H1 (cell line): ENCODE results near the gene NKAIN2. TPM values are rescaled to one million over a fixed set of nuclear protein-coding genes. Genes with fewer than 3 reads are reported as not detected.

Experiments
- CTCF ChIA-PET: fragments of 300-600 bp; sonication (Branson Sonifier 250); formaldehyde crosslinking; loops from one replicate; lab custom pipeline; 2021; ENCODE audit not compliant: partially characterized antibody; lab: Charles Lee
- POLR2A ChIA-PET: fragments of 300-600 bp; sonication (Branson Sonifier 250); formaldehyde crosslinking; loops from one replicate; lab custom pipeline; 2021; ENCODE audit warnings: inconsistent platforms; ENCODE audit not compliant: partially characterized antibody; lab: Charles Lee
- DNase-seq, 2 experiments: peaks; one replicate each; pipeline versions ENCODE4 v3.0.0 to v3.0.0-alpha.2; 2010 to 2022; ENCODE audit warnings: low spot score in 2 of 2, low read depth in 1 of 2, mixed read lengths in 1 of 2
- FAIRE-seq: peaks from 2 replicates; lab custom pipeline; 2011; peaks lifted over from hg19 to GRCh38; lab: Jason Lieb, UNC
- H2AFZ ChIP-seq: 2 replicates; pipeline ENCODE4 v1.8.1; 2012; ENCODE audit warnings: low read length, inconsistent platforms
- H2AK5ac ChIP-seq: 2 replicates; pipeline ENCODE4 v1.6.1; 2013; ENCODE audit warnings: low read depth, low read length
- H2BK120ac ChIP-seq: replicated peaks from 2 replicates; pipeline ENCODE3; 2013; ENCODE audit warnings: low read depth, low read length, inconsistent platforms
- H2BK12ac ChIP-seq: 2 replicates; pipeline ENCODE4 v1.6.1; 2013; ENCODE audit warnings: low read depth, low read length
- H2BK15ac ChIP-seq: 2 replicates; pipeline ENCODE4 v1.6.1; 2013; ENCODE audit warnings: low read length
- H2BK20ac ChIP-seq: 2 replicates; pipeline ENCODE4 v1.6.1; 2013; ENCODE audit warnings: low read length
- H2BK5ac ChIP-seq: 2 replicates; pipeline ENCODE4 v1.6.1; 2013; ENCODE audit warnings: low read depth, low read length
- H3K14ac ChIP-seq: 2 replicates; pipeline ENCODE4 v1.6.1; 2013; ENCODE audit warnings: inconsistent platforms; ENCODE audit not compliant: insufficient read length
- H3K18ac ChIP-seq: 2 replicates; pipeline ENCODE4 v1.6.1; 2013; ENCODE audit warnings: low read length; ENCODE audit errors: extremely low read depth
- H3K23ac ChIP-seq: 2 replicates; pipeline ENCODE4 v1.6.1; 2013; ENCODE audit warnings: inconsistent platforms; ENCODE audit not compliant: insufficient read length
- H3K23me2 ChIP-seq: 2 replicates; pipeline ENCODE4 v1.6.1; 2013; ENCODE audit warnings: low read depth, low read length
- H3K27ac ChIP-seq: 2 replicates; pipeline ENCODE4 v1.6.1; 2011; ENCODE audit warnings: low read depth, low read length, inconsistent platforms
- H3K27me3 ChIP-seq, 4 experiments: replicated peaks in 1 of 4; 1 replicate in 1 of 4; 2 replicates in 3 of 4; pipeline versions ENCODE4 v1.6.1 to v1.8.1; 2011 to 2013; ENCODE audit warnings: low read length in 3 of 4, mild to moderate bottlenecking in 3 of 4, inconsistent platforms in 2 of 4, mixed read lengths in 2 of 4, moderate library complexity in 1 of 4; ENCODE audit not compliant: control insufficient read depth in 3 of 4, insufficient read depth in 3 of 4; ENCODE audit errors: extremely low read depth in 1 of 4
- H3K36me3 ChIP-seq, 4 experiments: 2 replicates each; pipeline versions ENCODE4 v1.6.1 to v1.8.1; 2011 to 2013; ENCODE audit warnings: mild to moderate bottlenecking in 4 of 4, low read length in 3 of 4, moderate library complexity in 2 of 4, control low read depth in 1 of 4, inconsistent platforms in 1 of 4; ENCODE audit not compliant: insufficient read depth in 4 of 4, control insufficient read depth in 2 of 4
- H3K4ac ChIP-seq: replicated peaks from 2 replicates; pipeline ENCODE3; 2013; ENCODE audit warnings: low read length, low read depth, mixed read lengths, inconsistent platforms; ENCODE audit not compliant: insufficient read length
- H3K4me1 ChIP-seq, 4 experiments: replicated peaks in 1 of 4; 1 replicate in 1 of 4; 2 replicates in 3 of 4; pipeline versions ENCODE4 v1.6.1 to v1.8.1; 2011 to 2013; ENCODE audit warnings: low read length in 3 of 4, inconsistent platforms in 2 of 4, mixed read lengths in 1 of 4; ENCODE audit not compliant: insufficient read depth in 4 of 4, control insufficient read depth in 3 of 4
- H3K4me2 ChIP-seq, 2 experiments: 2 replicates each; pipeline versions ENCODE4 v1.6.1 to v1.8.1; 2011 to 2013; ENCODE audit warnings: low read depth in 2 of 2, low read length in 2 of 2, control low read depth in 1 of 2, inconsistent platforms in 1 of 2, mild to moderate bottlenecking in 1 of 2; ENCODE audit not compliant: insufficient read depth in 1 of 2
- H3K4me3 ChIP-seq, 4 experiments: fragments of 200-600, 300-600 bp in 1 of 4; sonication (generic), shearing (Covaris generic), sonication (Bioruptor Twin) in 1 of 4; 2 replicates each; pipeline versions ENCODE4 v1.5.1 to v1.8.1; 2011 to 2016; ENCODE audit warnings: low read length in 4 of 4, low read depth in 3 of 4, control low read depth in 2 of 4, inconsistent platforms in 2 of 4, mild to moderate bottlenecking in 2 of 4, mixed read lengths in 1 of 4, moderate library complexity in 1 of 4; ENCODE audit not compliant: insufficient read depth in 2 of 4; ENCODE audit errors: extremely low read depth in 1 of 4
- H3K56ac ChIP-seq: replicated peaks from 2 replicates; pipeline ENCODE3; 2013; ENCODE audit warnings: low read depth, mild to moderate bottlenecking, mixed read lengths, low read length, inconsistent platforms; ENCODE audit not compliant: insufficient read length
- H3K79me1 ChIP-seq: 2 replicates; pipeline ENCODE4 v1.6.1; 2013; ENCODE audit warnings: low read depth, low read length, control low read depth
- H3K79me2 ChIP-seq, 2 experiments: 2 replicates each; pipeline versions ENCODE4 v1.6.1 to v1.8.1; 2012 to 2013; ENCODE audit warnings: low read length in 2 of 2, mild to moderate bottlenecking in 2 of 2, inconsistent platforms in 1 of 2; ENCODE audit not compliant: insufficient read depth in 2 of 2, control insufficient read depth in 1 of 2
- H3K9ac ChIP-seq, 4 experiments: replicated peaks in 1 of 4; 1 replicate in 1 of 4; 2 replicates in 3 of 4; pipeline versions ENCODE4 v1.6.1 to v1.8.1; 2011 to 2013; ENCODE audit warnings: low read depth in 3 of 4, low read length in 3 of 4, control low read depth in 2 of 4, mild to moderate bottlenecking in 2 of 4, moderate library complexity in 2 of 4, inconsistent platforms in 1 of 4; ENCODE audit errors: extremely low read depth in 1 of 4
- H3K9me3 ChIP-seq, 2 experiments: 2 replicates each; pipeline versions ENCODE4 v1.6.1 to v1.8.1; 2012 to 2013; ENCODE audit warnings: mild to moderate bottlenecking in 2 of 2, moderate library complexity in 2 of 2, control low read depth in 1 of 2, inconsistent platforms in 1 of 2, low read depth in 1 of 2, low read length in 1 of 2, mixed read lengths in 1 of 2; ENCODE audit not compliant: insufficient read depth in 2 of 2
- H4K20me1 ChIP-seq, 2 experiments: replicated peaks in 1 of 2; 2 replicates each; pipeline versions ENCODE3 to v1.8.1; 2011 to 2013; ENCODE audit warnings: inconsistent platforms in 2 of 2, low read length in 2 of 2, mild to moderate bottlenecking in 1 of 2; ENCODE audit not compliant: insufficient read depth in 2 of 2, control insufficient read depth in 1 of 2
- H4K5ac ChIP-seq: 2 replicates; pipeline ENCODE4 v1.6.1; 2013; ENCODE audit warnings: low read length, low read depth, mixed read lengths, inconsistent platforms; ENCODE audit not compliant: insufficient read length
- H4K8ac ChIP-seq: 2 replicates; pipeline ENCODE4 v1.8.0; 2013; ENCODE audit warnings: mild to moderate bottlenecking, moderate library complexity, low read length, inconsistent platforms; ENCODE audit not compliant: insufficient read depth; ENCODE audit errors: extremely low read depth
- H4K91ac ChIP-seq: replicated peaks from 2 replicates; pipeline ENCODE3; 2013; ENCODE audit warnings: low read length, mixed read lengths, inconsistent platforms; ENCODE audit not compliant: insufficient read length
- BACH1 ChIP-seq: IDR thresholded peaks from 2 replicates; pipeline ENCODE4 v1.6.1; 2012; ENCODE audit warnings: low read length, improper control_type of control experiment
- CEBPB ChIP-seq: IDR thresholded peaks from 2 replicates; pipeline ENCODE4 v1.6.1; 2012; ENCODE audit warnings: low read depth, low read length
- GTF2F1 ChIP-seq: IDR thresholded peaks from 2 replicates; pipeline ENCODE4 v1.6.1; 2012; ENCODE audit warnings: low read depth, low read length, improper control_type of control experiment, borderline replicate concordance
- JUN ChIP-seq: IDR thresholded peaks from 2 replicates; pipeline ENCODE4 v1.6.1; 2011; ENCODE audit warnings: low read depth, mild to moderate bottlenecking, improper control_type of control experiment, low read length
- RNF2 ChIP-seq: fragments of 200-900, 300-1000 bp; sonication (generic); IDR thresholded peaks from 2 replicates; pipeline ENCODE4 v1.7.1; 2016; ENCODE audit warnings: borderline replicate concordance, low read depth, mild to moderate bottlenecking, antibody characterized with exemption, low read length; ENCODE audit not compliant: poor library complexity, severe bottlenecking; ENCODE audit errors: missing control alignments
- SIX5 ChIP-seq: IDR thresholded peaks from 2 replicates; pipeline ENCODE4 v1.6.1; 2011; ENCODE audit warnings: mild to moderate bottlenecking, low read depth, low read length
- SRF ChIP-seq: IDR thresholded peaks from 2 replicates; pipeline ENCODE4 v1.6.1; 2011; ENCODE audit warnings: mild to moderate bottlenecking, low read depth, low read length, moderate library complexity
- TAF7 ChIP-seq: optimal IDR thresholded peaks from 2 replicates; pipeline ENCODE3; 2011; ENCODE audit warnings: low read depth, mild to moderate bottlenecking, inconsistent platforms, low read length, moderate library complexity, borderline replicate concordance
- WGBS, 2 experiments: shearing (Covaris generic) in 1 of 2; methylation state at CpG; one replicate each; pipeline versions ENCODE4 v1.1.6 to v1.1.7; 2013 to 2015; ENCODE audit warnings: low lambda C conversion rate in 2 of 2, mixed read lengths in 2 of 2, inconsistent platforms in 1 of 2, low coverage in 1 of 2, missing lambda C conversion rate in 1 of 2; ENCODE audit not compliant: insufficient replicate concordance in 2 of 2, insufficient coverage in 1 of 2, insufficient read length in 1 of 2; ENCODE audit errors: extremely low coverage in 1 of 2, missing lambda C conversion rate in 1 of 2; 5-methylcytosine and 5-hydroxymethylcytosine counted together
- polyA plus RNA-seq, 7 experiments: library from polyadenylated mRNA; depleted of rRNA in 3 of 7; stranded (reverse) in 5 of 7; unstranded in 2 of 7; fragments of >200 nt in 5 of 7; fragments of 200-250 nt in 2 of 7; gene quantifications; 1 replicate in 5 of 7; 2 replicates in 1 of 7; 4 replicates in 1 of 7; pipeline versions ENCODE4 v1.2.1 to v1.2.3, GENCODE V29; 2011 to 2013; ENCODE audit warnings: missing spikeins in 2 of 7, mixed read lengths in 2 of 7
- total RNA-seq: library from RNA; stranded (reverse); fragmentation: NEBNext Ultra II Directional; extraction: Animal tissue kit (Norgen Biotek cat#: 25700); gene quantifications from 2 replicates; pipeline ENCODE4 v1.2.1, GENCODE V29; 2021

NKAIN2 gene
- total and polyA plus RNA-seq, 2 of the 8 experiments (the other 6 are each of a cell fraction or from before 2014, with no cell fraction given): 0.20 to 0.34 TPM

DNA sequence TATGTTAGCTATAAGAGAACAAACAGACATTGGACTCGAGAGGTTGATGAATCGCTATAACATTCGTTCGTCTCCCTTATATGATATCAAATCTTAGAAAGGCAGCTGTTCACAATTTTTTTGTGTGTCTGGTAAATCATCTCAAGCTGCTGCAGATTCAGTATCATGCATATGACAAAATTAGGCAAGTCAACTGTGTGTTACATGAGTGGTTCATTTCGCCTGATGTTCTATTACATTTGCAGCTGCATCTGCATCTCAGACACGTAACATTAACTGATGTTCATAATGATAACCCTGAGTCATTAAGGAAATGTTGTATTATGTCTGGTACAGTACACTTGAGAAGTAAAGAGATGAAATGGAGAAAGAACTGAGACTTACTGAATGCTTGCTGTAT, 92.1 kb downstream of the NKAIN2 start:
- 90% methylated on average over 6 of the region's 6 CpGs; no CpG with 5 or more reads in 1 of the 2 experiments for WGBS, 2 experiments
- Histone ChIP-seq H2BK15ac (no peak overlapping the region), H2BK20ac (no peak overlapping the region), H3K14ac (no peak overlapping the region), H4K20me1 (peaks cover 0 to 3% of the 10 kb centered on the region in 2 experiments), H3K4me1 (no peaks in the 10 kb centered on the region), H3K4ac (no peak overlapping the region), H2AFZ (no peak overlapping the region), H3K23me2 (no peaks in the 10 kb centered on the region), H3K18ac (no peak overlapping the region)
- DNase-seq (no peak), FAIRE-seq (no peak)
- no peak for TF ChIP-seq TAF7
- TF ChIP-seq RNF2: no peak
- no peak for TF ChIP-seq SIX5
- no peak for TF ChIP-seq GTF2F1
- TF ChIP-seq SRF: no peak
- TF ChIP-seq CEBPB: no peak
- no peak for TF ChIP-seq BACH1
- no peak for TF ChIP-seq JUN
- TF ChIP-seq, all 59 proteins: peak for 0
- Histone ChIP-seq H3K9ac (no peak overlapping the region), H4K5ac (no peak overlapping the region), H3K4me2 (no peak overlapping the region), H3K79me1 (no peaks in the 10 kb centered on the region), H4K8ac (no peak overlapping the region), H3K27me3 (no peaks in the 10 kb centered on the region), H2BK12ac (no peak overlapping the region), H3K79me2 (no peaks in the 10 kb centered on the region), H3K9me3 (no peaks in the 10 kb centered on the region), H4K91ac (no peak overlapping the region), H2BK120ac (no peak overlapping the region), H2AK5ac (no peak overlapping the region), H3K4me3 (no peak overlapping the region), H3K36me3 (no peaks in the 10 kb centered on the region), H3K27ac (no peak overlapping the region), H3K23ac (no peak overlapping the region), H2BK5ac (no peak overlapping the region), H3K56ac (no peak overlapping the region)
- ChIA-PET POLR2A (no interaction called here), CTCF (interaction anchor here (1.3 kb wide), 1 partner anchor 93 kb away, joined by 3 read pairs; no protein-coding TSS in a partner anchor)
